NCI-H1048 (cell line): Measurements from ENCODE around the gene BRF1.

Experiments
- DNase-seq: peaks from one replicate; lab custom pipeline; 2025; lab: John Stamatoyannopoulos, UW

BRF1 gene

DNA sequence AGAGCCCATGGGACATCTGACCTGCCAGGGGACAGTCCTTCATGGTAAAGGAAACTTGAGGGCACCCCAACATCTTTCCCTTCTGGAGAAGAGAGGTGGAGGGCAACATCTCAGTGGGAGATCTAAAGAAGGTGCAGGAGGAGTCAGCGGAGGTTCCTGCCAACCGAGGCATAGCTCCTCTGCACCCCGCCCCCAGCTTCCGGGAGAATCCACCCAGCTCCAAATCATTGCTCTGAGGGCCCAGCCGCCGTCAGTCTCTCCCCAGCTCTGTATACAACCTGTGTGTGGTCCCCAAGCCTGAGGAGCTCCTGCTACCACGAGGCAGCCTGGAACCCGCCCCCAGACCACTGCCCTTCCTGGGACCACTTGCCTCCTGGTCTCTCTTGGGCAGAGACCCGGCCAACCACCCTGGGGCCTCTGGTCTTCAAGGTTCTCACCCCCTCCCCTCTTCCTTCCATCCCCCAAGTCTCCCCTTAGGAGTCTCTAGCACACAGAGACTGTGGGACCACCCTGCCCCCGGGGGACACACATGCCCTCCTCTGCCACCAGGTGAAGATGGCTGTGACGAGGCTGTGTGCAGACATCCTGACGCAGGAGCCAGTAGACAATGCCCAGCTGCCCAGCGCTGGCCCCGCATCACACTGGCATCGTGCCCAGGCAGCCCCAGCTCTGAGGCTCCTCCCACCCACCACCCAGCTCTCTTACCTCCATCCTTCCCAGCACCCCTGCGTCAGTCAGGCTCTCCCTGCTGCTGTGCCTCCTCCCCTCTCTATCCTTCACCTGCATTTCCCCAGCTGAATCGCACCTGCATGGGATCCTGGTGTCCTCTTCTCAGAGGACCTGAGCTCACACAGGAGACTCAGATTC is 106.7 kb downstream of the BRF1 start:
- no peak for DNase-seq

DNA sequence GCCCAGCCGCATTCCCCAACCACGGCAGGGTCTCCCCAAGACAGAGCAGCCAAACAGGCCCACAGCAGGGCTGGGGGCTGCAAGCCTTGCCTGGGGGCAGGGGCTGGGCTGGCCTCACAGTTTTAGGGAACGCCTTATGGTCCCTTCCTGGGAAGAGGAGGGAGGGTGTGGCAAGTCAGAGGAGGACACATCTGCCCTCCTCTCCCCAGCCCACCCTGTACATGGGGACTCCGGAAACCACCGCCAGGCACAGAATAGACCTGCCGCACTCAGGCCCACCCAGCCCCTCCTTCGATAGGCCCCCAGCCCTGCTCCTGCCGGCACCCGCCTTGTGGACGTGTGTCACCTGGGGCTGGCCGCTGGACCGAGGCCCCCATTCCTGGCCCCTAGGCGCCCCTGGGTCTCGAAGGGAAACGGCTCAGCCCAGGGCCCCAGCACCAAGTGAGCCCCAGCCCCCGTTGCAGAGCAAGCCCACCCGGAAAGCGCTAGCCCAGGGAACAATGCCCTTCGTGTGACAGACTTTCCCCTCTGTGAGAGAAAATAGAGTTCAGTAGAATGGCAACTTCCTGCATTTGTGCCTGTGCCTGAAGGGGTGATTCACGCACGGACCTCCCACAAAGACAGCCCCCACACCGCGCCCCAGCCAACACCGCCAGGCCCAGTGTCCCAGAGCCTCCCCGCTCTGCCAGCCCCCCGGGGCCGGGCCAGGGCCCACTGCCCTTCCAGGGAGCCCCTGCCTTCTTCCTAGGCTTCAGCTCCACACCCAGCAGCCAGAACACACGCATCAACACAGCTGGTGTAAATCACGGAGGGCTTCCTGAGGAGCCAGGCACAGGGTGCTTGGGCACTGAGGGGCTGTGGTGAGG is 107.7 kb downstream of the BRF1 start:
- DNase-seq, result no peak

DNA sequence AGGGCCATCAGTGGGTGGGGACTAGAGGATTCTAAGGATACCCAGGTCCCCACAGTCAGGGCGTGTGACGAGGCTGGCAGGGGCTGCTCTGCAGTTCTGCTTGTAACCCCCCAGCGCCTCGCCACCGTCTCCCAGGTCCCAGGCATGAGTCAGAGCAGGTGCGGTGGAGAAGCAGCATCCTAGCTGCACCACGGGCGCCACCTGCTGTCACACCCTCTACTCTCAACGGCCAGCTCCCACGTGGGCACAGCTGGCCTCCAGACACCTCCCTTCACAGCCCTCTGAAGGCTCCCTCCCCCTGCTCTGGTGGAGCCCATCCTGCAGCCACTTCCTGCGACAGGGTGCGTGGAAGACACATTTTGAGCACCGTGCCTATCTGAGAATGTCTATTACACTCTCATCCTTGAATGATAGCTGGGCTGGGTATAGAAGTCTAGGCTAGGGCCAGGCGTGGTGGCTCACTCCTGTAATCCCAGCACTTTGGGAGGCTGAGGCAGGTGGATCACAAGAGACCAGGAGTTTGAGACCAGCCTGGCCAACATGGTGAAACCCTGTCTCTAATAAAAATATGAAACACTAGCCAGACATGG is 112.8 kb downstream of the BRF1 start:
- no peak for DNase-seq

DNA sequence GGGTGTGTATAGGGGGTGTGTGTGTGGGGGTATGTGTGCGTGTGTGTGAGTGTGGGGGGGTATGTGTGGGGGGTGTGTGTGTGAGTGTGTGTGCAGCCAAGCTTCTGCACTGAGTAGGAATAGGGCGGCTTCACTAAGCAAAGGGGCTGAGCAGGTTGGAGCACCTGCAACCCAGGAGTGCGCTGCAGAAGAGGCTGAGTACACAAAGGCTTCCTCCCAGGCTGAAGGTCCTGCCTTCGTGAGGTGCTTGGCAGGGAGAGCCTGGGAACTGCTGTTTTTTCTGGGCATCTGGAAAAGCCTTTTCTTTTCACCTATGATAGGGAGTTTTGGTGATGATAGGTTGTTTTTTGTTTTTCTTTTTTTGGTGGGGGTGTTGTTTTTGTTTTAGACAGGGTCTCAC is 113.7 kb downstream of the BRF1 start:
- DNase-seq, result no peak

DNA sequence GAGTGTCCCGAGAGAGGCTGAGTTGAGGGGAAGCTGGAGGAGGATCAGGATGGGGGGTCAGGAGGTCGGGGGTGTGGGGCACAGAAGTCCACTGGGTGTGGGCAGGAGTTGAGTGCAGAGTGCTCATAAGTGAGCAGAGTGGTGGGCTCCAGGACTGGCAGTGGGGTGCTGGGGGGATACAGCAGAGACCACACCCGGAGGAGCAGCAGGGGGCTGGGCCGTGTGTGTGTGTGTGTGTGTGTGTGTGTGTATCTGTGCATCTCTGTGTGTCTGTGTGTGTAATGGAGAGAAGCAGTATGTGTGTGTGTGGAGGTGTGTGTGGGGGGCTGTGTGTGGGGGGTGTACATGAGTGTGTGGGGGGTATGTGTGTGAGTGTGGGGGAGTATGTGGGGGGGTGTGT is 114.8 kb downstream of the BRF1 start:
- no peak for DNase-seq

DNA sequence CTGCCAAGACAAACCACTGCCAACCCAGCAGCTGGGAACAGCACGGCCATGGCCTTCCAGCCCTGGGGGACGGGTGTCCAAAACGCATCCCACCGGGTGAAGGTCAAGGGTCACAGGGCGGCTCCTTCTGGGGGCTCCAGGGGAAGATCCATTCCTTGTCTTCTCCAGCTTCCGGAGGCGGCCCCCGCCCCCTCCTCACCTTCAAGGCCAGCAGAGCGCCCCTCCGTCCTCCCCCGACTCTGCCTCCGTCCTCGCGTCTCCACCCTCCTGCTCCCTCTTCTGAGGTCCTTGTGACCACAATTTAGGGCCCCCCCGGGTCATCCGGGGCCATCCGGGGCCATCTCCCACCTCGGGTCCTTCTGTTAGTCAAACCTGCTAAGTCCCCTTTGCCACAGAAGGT is 115.8 kb downstream of the BRF1 start:
- DNase-seq, result no peak

DNA sequence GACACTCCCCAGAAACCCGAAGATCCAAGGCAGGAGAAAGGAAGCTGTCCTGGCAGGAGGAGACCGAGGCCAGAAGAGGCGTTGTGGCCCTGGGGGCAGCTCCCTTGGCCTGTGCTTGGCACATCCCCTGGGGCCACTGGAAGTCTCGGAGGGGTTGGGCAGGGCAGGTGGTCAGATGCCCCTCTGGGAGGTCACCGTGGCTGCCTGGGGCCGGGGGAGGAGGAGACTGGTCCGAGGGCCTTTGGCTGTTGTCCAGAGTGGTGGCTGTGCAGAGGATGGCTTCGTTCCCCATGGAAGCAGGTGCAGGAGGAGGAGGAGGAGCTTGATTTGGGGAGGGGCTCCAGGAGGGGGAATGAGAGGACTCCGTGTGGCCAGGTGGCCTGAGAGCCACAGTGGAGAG is 116.3 kb downstream of the BRF1 start:
- no peak for DNase-seq

DNA sequence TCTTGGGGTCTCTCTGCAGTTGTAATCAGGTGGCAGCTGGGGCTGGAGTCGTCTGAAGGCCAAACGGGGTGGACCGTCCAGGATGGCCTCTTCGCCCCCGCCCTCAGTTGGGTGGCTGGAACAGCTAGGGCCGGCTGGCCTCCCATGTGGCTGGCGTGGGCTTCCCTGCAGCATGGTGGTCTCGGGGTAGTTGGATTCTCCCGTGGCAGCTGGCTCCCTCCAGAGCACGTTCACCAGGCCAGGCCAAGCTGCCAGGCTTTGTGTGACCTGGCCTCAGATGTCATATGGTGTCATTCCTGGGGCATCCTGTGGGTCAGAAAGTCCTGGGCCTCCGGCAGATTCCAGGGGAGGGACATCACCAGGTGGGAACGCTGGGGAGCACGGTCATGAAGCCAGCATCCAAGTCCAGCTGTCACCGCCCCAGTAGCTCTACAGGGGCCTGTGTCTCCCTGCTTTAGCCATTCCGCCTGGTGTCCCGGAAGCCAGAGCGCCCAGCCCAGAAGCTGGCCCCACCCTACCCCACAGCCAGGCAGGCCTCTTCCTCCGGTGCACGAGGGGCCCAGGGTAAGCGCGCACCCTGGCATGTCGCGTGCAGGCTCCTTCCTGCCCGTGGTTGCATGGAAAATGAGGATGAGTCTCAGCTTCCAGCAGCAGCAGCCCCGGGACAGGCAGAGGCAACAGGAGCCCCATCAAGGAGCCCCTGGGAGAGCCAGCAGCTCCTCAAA is 118.3 kb downstream of the BRF1 start:
- no peak for DNase-seq

DNA sequence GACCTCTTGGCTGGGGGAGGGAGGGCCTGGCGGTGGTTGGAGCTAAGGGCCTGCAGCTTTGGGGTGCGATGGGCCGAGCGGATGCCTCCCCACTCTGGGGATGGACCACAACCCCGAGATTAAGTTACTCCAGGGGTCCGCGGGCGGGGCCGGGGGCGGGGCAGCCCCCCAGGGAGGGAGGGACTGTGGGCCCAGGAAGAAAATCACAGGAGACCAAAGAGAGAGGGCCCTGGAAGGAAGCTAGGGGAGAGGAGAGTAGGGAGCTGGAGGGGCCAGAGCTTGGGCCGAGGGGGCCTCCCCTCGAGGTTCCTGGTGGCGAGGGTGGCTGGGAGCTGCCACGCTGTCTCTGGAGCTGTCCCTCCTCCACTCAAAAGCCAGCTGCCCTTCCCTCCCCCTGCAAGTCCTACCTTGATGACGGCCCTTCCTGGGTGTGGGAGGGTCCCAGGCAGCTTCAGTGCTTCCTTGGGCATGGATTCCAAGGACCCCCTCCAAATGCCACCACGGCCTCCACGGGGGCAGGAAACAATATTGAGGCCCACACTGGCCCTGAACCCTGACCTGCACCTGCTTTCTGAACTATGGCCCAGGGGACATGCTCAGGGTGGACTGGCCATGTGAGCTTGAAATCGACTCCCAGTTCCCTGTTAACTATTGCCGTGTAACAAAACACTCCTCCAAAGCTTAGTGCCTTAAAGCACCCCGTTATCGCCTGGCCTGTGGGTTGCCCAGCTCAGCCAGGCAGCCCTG is 119.1 kb downstream of the BRF1 start:
- DNase-seq, result no peak

DNA sequence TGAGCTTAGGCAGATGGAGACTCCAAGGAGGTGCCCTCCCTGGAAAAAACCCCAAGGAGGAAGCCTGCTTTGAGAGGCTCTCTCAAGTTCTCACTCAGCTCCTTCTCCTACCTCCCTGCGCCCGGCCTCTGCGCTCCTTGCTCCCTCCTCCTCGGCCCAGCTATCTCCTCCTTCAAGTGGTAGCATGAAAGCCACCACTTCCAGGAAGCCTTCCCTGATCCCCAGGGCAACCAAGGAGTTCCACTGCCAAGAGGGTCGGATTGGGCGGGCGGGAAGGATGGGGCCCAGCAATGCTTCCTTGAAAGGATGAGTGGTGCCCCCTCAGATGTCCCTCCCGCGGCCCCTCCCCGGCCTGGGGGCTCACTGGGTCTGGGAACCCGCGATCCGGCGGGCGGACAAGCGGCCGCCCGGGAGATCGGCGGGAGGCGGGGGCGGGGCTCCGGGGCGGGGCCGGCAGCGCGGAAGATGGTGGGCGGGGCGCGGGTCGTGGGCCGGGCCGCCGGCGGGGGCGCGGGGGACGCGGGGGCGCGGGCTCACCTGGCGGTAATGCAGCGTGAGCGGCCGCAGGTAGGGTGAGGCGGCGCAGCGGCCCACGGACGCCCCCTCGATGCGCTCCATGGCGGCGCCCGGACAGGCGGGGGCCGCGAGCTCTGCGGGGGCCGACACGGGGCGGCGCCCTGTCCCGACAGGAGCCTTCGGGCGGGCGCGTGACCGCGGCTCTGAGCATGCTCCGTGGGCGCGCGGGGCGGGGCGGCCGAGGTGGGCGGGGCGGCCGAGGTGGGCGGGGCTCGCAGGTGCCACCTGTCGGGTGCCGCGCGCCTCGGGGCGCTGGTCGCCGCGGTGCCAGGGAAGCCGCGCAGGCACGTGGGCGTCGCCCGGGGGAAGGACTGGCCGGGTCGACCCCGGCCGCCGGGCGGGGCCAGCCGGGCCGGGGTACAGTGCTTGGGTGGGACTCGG is 119.9 kb downstream of the BRF1 start, which contains the start of gene NUDT14:
Gene NUDT14, minus strand, starts transcription at position 721 of the 957 bp plus-strand sequence. Its CDS starts 103 bp downstream, at position 618.
- peak; percentile 27 for DNase-seq

DNA sequence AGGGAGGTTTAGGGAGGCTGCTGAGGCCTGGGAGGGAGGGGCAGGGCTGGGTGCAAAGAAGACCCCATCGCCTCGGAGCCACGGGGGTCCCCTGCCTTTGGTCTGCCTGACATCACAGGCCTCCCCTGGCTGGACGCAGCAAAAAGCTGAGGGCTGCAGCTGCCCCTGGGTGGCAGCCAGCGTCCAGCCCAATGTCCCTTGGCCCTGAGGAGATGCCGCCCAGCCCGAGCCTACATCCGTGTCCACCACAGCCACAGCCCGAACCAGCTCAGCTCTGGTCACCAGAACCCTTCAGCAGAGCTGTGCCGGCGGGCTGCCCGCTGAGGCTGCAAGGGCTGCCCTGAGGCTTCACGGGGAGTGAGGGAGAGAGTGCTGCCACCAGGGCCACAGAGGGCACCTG is 121.6 kb downstream of the BRF1 start:
- DNase-seq, result no peak

DNA sequence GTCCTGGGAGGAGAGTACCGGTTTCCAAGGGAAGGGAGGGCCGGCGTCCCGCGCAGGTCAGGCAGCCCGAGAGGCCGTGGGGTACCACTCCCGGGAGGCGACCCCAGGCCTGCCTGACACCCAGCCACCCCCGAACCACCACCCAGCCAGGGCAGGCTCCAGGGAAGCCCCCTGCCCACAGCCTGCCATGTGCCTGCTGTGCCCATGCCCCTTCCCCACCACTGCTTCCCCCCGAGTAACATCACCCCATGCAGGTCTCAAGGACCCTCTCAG is 122.0 kb downstream of the BRF1 start:
- DNase-seq, result no peak

DNA sequence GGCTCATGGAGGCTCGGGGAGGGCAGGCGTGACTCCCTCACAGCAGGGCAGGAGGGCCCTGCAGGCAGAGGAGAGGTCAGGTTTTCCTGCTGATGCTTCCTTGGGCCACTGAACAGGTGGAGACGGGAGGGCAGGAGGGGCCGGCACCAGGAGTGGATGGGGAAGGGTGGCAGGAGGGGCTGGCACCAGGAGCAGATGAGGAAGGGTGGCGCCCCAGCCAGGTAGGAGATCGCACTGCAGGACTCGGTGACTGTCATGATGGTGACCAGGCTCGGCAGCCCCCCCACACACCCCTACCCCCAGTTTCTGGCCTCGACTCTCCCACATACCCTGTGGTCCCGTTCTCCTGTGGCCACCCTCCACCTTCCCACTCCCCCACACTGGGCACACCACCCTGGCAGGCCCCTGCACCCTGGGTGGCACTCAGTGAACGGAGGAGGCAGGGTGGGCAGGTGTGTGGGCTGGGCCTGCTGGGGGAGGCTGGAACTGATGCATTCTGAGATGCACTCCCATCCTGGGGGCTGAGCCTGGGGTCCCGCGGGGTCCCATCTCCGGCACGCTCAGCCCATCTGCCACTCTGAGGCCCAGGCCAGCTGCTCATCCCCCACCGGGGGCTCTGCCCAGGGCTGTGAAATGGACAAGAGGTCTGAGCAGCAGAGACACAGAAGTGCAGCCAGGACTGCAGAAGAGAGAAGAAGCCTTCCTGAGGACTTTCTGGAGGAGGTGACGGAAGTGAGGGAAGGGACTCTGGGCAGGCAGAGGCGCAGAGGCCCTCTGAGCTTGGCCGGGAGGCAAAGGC is 122.5 kb downstream of the BRF1 start:
- DNase-seq, result no peak

DNA sequence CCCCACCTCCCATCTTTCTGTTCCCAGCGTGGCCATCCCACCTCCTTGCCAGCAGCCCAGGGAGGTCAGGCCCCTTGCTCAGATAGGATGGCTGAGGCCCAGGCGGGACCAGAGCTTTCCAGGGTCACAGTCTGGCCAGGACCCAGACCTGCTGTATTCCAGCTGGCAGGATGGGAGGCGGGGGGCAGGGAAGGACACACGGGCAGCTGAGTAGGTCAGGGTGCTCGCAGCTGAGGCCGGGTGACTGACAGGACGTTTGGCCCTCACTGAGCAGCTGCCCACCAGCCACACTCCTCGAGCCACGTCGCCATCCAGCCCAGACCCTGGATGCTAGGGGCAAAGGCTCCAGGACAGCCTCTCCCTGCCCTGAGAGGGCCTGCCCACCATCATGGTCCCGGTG is 123.7 kb downstream of the BRF1 start:
- DNase-seq, result no peak

DNA sequence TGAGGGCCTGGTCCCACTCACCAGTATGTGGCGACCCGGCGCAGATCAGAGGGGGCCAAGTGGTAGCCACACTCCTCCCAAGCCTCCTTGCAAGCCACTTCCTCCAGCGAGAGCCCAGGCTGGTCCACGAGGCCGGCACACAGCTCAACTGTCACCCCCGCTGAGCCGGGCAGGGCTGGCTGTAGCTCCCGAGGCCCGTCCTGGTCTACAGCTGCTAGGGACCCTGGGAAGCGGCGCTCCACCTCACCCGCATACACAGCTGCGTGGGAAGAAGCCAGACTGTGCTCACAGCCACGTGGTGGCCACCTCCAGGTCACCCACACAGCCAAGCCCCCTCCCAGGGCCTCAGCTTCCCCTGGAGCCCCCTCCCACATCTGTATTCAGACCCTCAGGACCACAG is 124.3 kb downstream of the BRF1 start:
- no peak for DNase-seq

DNA sequence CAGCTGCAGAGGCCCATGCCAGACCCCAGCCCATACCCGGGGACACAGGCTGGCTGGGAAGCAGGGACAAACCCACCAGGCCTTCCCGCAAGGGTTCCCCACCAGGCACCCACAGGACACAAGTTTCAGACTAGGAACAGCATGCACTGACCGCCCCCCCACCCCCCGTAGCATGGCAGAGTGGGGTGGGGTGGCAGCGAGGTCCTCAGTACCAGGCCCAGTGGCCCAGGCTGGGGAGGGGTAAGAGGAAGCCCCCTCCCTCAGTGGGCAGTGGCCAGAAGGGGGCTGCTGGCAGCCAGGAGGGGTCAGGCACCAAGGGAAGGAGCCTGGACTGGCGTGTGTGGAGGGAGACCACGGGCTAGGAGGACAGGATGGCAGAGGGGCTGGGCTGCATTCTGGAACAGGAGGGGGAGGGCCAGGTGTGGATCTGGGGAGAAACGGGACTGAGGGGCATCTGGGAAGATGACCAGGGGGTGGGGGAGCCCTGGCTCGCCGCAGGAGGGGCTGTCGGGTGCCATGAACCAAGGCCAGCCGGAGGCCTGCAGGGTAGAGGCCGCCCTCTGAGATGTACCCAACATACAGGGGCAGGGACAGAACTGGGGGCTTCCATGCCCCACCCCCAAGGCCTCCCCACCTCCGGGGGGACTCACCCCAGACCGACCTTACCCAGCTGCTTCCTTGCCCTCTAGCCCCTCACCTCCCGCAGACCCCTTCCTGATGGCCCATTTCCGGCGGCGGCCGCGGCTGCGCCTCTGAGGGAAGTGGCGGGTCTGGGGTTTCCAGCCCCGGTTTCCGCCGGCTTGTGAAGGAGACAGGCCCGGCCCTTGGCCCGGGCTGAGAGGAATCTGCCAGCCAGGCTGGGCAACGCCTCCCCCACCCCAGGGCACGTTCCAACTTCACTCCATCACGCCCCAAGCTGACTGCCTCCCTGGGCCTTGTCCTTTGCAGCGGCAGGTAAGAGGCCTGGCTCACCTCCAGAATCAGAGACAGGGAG is 126.6 kb downstream of the BRF1 start:
- no peak for DNase-seq

DNA sequence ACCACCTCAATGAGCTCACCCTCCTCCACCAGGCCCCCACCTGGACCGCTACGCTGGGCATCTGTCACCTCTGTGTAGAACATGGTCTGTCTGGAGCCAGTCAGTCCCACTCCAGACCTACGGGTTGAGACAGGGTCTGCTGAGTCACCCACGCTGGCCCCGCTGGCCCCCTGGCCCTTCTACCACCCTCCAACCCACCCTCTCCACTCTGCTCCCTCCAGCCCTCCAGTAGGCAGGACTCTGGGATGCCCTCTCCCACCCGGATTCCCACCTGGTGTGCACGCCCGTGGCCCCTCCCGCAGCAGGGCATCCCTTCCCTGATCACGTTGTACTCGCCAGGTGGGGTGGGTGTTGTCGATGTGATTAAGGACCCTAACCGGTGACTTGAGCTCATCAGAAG is 127.7 kb downstream of the BRF1 start:
- no peak for DNase-seq

DNA sequence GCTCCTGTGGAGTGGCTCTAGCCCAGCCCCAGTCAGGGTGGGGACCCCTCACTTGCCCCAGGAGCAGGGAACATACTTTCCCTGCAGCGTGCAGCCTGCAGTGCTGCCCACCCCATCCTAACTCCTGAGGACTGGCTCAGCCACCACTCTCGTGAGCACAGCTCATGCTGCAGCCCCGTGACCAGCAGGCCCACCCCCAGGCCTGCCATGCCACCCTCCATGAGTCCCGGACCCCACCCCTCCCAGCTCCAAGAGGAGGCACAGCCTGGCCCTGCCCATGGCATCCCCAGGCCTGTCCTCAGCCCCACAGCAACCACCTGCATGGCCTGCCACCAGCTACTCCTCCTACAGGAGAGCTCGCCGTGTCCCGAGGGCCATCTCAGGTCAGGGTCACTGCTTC is 128.3 kb downstream of the BRF1 start:
- no peak for DNase-seq
